ENCODE measurements around the gene C2.
"Not testable (repeated sequence)": the region's sequence is repeated elsewhere in the genome, so short reads cannot be mapped to it uniquely, and the experiment has no call there.

Gene C2

DNA sequence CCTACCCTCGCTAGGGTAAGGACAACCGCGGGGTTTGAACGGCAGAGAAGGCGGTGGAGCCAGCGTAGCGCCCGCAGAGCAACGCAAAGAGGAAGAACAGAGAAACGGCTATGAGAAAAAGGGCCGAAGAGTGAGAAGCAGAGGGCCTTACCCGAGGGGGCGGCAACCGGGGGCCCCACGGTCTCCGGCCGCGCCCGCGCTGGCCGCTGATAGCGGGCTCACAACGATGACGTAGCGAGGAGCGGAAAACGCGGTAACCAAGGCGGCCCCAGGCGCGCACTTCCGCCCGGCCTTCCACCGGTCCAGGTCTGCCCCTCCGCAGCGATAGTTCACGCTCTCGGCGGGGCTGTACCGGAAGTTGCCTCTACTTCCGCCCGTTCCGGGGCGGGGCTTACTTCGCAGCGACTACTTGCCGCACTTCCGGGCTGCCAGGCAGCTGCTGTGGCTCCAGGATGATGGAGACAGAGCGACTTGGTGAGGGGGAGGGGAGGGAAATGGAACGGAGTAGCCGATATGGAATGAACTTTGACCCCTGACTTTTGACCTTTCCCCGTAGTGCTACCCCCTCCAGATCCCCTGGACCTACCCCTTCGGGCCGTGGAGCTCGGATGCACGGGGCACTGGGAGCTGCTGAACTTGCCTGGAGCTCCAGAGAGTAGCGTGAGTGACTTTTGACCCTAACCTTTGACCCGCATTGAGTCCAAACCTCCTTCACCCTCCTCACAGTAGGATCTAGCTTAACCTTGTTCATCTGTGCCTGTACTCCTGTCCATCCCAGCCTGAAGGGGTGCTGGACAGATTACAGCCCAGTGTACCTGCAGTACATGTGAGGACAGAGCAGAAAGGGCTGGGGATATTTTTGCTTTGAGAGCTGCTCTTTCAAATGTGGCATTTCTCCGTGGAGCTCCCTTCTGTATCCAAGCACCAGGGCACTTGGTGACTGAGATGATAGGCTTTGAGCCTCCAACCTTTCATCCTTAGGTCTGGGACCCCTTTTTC, 31.5 kb downstream of the C2 start, which contains the start of the genes NELFE and SKIC2:
Gene NELFE, minus strand, starts transcription at position 231 of the 999 bp plus-strand sequence. CDS start 525 bp downstream, outside the sequence.
Gene SKIC2, plus strand, starts transcription at position 435 of the 999 bp plus-strand sequence. Its CDS starts 18 bp downstream, at position 453.
- DNase-seq (ENCODE audit: low spot score): peak; percentile 99

DNA sequence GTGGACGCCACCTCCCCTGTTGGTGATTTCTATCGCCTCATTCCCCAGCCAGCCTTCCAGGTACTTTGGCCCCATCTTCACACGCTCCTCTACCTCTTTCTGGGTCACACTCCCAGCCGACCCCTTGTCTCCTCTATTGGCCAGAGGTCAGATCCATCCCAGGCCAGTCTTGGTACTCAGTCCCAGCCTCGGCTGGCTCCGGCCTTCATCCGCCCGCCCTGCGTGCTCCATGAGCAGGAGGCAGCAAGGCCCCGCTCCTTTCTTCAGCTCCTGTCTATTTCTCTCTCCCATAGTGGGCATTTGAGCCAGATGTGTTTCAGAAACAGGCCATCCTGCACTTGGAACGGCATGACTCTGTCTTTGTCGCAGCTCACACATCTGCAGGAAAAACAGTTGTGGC, 34.1 kb downstream of the C2 start:
- DNase-seq (ENCODE audit: low spot score): no peak

DNA sequence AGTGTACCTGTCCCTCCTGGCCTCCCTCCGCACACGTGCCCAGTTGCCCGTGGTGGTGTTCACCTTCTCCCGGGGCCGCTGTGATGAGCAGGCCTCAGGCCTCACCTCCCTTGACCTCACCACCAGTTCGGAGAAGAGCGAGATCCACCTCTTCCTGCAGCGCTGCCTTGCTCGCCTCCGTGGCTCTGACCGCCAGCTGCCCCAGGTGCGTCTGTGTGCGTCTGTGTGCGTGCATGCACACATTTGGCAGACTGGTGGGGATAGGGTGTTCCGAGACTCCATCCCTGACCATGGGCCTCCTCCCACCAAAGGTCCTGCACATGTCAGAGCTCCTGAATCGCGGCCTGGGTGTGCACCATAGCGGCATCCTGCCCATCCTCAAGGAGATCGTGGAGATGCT, 36.4 kb downstream of the C2 start:
- no peak for DNase-seq (ENCODE audit: low spot score)

DNA sequence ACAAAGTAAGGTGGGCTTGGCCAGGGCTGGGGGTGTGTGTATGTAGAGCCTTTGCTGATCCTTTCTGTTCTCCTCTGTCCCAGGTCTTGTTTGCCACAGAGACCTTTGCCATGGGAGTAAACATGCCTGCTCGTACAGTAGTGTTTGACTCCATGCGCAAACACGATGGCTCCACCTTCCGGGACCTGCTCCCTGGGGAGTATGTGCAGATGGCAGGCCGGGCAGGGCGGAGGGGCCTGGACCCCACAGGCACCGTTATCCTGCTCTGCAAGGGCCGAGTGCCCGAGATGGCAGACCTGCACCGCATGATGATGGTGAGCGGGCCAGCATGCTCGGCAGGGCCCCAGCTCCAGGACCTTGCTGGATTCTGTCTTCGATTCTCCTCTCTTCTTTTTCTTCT, 38.2 kb downstream of the C2 start:
- DNase-seq (ENCODE audit: low spot score): no peak

DNA sequence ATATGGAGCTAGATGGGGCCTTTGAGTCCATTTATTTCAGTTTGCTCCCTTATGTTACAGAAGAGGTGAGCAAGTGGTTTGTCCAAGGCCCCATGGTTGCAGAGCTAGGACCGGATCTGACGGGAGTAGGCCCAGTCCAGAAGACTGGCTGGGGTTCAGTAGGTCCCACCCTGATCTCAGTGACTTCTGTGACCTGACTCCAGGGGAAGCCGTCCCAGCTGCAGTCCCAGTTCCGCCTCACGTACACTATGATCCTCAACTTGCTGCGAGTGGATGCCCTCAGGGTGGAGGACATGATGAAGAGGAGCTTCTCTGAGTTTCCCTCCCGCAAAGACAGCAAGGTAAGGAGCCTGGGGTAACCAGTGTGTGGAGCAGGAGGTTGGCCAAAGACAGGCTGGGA, 39.0 kb downstream of the C2 start:
- no peak for DNase-seq (ENCODE audit: low spot score)

DNA sequence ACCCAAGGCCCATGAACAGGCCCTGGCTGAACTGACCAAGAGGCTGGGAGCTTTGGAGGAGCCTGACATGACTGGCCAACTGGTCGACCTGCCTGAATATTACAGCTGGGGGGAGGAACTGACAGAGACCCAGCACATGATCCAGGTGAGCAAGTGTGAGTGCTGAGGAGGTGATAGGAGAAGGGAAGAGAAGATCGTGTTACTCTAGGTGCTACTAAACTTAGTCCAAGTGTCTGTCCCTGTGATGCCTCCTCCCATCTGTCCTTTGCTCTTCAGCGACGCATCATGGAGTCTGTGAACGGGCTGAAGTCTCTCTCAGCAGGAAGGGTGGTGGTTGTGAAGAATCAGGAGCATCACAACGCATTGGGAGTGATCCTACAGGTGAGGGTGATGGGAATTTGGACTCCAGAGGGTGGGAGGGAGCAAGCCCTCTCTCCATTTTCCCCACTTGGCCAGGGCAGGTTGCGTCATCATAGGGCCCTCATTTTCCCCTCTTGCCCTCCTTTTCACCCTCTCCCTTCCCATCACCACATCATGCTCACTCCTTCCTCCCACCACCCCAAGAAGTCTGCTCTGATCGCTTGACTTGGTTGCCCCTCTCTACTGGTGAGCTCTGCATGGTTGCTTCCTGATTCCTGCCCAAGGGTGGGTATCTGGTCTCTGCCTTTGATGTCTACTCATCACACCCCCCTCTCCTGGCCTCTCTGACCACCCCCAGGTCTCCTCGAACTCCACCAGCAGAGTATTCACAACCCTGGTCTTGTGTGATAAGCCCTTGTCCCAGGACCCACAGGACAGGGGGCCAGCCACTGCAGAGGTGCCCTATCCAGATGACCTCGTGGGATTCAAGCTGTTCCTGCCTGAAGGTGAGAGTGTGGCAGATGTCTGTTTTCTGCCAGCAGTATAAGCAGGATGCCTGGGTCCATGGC, 39.7 kb downstream of the C2 start:
- DNase-seq (ENCODE audit: low spot score): no peak

DNA sequence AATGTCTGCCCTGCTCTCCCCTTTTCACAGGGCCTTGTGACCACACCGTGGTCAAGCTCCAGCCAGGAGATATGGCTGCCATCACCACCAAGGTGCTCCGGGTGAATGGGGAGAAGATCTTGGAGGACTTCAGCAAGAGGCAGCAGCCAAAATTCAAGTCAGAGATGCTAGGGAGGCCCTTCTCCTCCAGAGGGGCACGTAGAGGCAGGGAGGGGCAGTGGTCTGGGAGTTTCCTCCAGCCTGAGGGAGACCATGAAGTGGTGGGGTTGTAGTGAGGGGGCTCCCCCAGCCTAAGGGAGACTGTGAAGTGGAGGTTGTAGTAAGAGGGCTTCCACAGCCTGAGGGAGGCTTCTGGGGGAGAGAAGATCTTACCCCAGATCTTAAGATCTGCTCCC, 40.4 kb downstream of the C2 start:
- no peak for DNase-seq (ENCODE audit: low spot score)

DNA sequence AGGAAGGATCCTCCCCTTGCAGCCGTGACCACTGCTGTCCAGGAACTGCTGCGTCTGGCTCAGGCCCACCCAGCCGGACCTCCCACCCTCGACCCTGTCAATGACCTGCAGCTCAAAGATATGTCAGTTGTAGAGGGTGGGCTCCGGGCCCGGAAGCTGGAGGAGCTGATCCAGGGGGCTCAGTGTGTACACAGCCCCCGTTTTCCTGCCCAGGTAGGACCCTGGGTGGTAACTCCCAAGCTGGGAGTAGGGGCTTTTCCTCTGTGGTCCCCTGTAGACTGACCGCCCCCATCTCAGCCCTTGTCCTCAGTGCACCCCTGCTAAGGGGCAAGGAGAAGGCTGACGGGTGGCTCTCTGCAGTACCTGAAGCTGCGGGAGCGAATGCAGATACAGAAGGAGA, 40.8 kb downstream of the C2 start:
- DNase-seq (ENCODE audit: low spot score): no peak

DNA sequence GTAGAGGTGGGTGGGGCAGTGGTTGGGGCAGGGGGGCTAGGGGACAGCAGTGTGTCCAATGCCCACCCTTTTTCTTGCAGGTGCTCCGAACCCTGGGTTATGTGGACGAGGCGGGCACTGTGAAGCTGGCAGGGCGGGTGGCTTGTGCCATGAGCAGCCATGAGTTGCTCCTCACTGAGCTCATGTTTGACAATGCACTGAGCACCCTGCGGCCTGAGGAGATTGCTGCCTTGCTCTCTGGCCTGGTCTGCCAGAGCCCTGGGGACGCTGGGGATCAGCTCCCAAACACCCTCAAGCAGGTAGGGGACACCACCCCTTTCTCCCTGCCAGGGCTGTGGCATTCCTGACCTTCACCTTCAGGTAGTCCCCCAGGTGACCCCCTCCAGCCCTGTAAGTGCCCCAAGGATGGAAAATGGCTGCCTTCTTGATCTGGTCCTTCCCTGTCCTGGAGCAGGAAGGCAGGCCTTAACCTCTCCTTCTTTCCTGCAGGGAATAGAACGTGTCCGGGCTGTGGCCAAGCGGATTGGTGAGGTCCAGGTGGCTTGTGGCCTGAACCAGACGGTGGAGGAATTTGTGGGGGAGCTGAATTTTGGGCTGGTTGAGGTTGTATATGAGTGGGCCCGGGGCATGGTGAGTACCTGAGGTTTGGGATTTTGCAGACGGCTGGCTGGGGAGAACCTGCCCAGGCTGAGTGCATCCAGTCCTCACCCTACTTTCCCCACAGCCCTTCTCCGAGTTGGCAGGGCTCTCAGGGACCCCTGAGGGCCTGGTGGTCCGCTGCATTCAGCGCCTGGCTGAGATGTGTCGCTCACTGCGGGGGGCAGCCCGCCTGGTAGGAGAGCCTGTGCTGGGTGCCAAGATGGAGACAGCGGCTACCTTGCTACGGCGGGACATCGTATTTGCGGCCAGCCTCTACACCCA, 41.5 kb downstream of the C2 start:
- DNase-seq (ENCODE audit: low spot score): no peak

DNA sequence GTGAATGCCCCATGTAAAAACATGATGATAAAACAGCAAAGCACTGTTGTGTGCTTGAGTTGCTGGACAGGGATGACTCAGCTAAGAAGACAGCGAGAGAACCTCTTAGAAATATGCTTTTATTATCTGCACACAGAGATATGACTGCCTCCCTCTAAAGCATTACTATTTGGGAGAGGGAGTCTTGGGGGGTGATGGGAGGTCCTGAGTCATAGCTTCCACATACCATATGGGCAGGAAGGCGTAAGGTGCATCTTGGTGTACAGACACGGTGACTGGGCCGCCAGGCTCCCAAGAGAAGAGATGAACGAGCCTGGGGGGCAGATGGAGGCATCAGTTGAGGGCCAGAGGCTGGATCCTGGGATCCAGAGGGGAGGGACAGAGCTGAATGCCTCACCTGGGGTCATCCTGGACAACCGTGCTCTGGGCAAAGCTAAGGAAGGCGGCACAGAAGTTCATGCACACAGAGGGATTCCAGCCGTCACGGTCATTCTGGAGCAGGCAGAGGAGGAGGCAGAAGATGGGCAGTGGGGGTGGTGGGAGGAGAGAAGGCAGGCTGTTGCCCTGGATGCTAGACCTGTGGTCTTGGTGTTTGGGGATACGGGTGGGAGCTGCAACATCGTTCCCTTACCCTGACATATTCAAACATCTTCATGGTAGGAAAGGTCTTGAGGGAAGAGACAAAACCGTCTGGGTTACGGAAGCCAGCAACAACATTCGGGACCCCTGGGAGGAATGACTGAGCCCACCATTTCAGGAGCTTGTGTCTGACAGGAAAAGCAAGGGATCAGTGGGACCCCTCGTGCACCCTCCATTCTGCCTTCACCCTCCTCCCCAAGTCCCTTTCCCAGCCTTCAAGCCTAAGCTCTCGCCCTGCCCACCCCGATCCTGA, 42.4 kb downstream of the C2 start:
- no peak for DNase-seq (ENCODE audit: low spot score)

DNA sequence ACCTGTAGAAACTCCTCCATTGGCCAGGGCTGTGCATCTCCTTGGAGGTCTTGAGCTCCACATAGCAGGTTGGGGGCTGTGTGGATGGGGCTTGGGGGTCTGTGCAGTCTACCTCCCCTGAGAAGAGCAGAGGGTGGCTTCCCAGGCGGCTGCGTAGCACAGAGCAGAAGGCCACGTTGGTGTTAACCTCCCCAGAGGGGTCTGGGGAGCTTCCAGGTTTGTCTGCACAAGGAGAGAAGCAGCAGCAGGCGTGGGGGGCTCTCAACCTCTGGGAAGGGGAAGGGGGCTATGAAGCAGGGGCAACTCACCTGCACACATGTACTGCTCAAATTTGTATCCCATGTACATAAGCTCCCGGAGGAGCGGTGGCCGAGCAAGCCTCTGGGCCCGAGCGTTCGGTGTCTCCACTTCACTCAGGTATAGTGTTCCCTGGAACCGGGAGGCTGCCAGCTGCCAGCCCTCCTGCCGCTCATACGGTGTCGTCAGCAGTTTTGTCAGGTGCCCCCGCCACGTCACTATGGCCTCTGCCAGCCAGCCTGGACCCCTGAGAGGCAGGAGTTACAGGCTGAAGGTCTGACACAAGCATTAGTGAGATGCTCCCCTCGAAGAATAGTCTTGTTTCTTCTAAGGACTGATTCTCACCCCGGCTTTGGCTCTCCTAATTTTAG, 43.2 kb downstream of the C2 start:
- DNase-seq (ENCODE audit: low spot score): no peak

DNA sequence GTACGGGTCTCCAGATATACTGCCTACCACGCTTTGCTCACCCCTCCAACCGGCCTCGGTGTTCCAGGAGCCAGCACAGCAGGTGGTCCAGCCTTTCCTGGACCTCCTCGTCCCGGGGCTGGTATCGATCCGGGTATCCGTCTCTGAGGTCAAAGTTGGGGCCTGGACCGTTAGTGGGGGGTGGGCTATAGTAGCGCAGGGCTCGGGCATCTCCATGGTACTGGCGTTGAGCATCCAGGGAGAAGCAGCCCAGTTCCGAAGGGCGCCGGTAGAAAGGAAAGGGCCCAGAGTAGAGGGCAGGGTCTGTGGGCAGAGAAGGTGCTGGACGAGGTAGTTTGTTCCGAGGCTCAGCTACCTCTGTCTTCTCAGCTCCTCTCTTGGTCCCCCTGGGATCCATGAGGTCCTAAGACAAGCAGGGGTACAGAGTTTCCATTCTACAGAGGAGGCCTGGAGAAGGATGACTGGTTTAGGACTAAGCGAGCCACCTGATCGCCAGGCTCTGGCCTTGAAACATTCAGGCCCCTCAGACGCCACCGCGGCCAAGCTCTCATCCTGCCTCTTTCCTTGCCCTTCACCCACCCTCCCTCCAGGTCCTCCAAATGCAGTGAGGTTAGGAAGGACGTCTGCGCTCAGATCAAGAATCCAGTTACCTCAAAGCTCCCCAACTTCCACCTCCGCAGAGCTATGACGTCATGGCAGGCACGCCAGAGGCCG, 43.9 kb downstream of the C2 start:
- no peak for DNase-seq (ENCODE audit: low spot score)

DNA sequence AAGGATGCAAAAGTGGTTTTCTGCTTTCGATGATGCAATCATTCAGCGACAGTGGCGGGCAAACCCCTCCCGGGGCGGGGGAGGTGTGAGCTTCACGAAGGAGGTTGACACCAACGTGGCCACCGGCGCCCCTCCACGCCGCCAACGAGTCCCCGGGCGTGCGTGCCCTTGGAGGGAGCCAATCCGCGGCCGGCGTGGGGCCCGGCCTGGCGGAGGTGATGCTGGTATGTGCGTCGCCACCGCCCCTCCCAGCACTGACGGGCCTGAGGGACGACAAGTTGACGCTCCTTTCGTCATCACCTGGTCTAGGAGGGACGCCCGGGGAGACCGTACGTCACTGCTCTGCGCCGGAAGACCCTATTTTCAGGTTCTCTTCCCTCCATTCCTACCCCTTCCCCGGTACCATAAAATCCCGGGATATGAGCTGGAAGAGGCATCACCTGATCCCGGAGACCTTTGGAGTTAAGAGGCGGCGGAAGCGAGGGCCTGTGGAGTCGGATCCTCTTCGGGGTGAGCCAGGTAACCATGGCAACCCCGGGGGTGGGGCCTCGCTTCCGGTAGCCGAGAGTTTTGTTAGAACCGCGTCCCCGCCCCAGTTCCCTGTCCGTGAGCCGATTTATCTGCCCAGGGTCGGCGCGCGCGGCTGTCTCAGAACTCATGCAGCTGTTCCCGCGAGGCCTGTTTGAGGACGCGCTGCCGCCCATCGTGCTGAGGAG, 44.6 kb downstream of the C2 start, which contains the start of gene DXO:
Gene DXO, minus strand, starts transcription at position 146 of the 716 bp plus-strand sequence. CDS start 463 bp downstream, outside the sequence.
- DNase-seq (ENCODE audit: low spot score): peak; percentile 97

DNA sequence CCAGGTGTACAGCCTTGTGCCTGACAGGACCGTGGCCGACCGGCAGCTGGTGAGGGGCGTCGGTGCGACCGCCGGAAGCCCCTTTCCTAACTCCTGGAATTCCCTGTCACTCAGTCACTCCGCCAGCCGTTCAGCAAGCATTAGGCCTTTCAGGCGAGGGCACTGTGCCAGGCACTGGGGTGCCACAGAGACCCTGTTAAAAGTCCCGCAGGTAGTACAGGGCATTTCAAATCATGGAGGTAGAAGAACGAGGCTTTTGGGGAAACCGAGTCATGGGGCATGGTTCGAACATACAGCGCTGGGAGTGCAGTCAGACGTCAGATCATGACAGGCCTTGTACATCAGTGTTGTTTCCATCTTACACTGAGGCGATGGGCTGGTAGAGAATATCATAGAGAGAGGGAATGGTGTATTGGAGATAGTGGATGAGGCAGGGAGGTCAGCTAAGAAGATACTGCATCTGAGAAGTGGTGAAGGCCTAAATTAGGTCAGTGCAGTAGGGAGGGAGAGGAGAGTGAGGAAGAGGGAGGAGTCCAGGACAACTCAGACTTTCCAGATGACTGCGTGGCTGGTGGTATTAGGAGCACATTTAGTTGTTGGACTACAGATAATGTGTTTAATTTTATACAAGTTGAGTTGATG, 45.3 kb downstream of the C2 start:
- DNase-seq (ENCODE audit: low spot score): no peak

DNA sequence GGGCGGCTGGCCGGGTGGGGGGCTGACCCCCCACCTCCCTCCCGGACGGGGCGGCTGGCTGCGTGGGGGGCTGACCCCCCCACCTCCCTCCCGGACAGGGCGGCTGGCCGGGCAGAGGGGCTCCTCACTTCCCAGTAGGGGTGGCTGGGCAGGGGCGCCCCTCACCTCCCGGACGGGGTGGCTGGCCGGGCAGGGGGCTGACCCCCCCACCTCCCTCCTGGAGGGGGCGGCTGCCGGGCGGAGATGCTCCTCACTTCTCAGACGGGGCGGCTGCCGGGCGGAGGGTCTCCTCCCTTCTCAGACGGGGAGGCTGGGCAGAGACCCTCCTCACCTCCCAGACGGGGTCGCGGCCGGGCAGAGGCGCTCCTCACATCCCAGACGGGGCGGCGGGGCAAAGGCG, 48.5 kb downstream of the C2 start:
- DNase-seq (ENCODE audit: low spot score): not testable (repeated sequence)

DNA sequence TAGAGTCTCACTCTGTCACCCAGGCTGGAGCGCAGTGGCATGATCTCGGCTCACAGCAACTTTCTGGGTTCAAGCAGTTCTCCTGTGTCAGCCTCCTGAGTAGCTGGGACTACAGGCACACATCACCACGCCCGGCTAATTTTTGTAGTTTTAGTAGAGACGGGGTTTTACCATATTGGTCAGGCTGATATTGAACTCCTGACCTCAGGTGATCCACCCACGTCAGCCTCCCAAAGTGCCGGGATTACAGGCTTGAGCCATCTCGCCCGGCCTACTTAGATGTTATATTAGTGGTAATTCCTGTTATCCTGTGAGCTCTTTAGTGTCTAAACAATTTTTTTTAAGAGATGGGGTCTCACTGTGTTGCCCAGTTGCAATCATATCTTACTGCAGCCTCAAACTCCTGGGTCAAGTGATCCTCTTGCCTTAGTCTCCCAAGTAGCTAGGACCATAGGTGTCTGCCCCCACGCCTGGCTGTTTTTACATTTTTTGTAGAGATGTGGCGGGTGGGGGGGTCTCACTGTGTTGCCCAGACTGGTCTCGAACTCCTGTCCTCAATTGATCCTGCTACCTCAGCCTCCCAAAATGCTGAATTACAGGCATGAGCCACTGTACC, 50.4 kb downstream of the C2 start:
- no peak for DNase-seq (ENCODE audit: low spot score)

DNA sequence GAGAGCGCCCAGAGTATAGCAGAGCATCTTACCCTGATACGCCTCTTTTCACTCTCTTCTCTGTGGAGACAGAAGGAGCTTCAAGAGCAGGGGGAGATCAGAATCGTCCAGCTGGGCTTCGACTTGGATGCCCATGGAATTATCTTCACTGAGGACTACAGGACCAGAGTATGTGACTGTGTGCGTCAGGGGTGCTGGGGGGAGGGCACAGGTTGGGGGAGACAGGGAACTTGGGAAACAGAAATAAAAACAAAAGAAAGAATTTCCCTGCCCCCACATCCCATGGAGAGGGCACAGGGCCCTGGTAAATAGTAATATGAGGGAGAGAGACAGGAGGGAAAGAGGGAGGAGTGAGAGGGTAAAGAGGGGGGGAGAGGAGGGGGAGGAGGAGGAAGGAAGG, 51.3 kb downstream of the C2 start:
- no peak for DNase-seq (ENCODE audit: low spot score)

Data from germinal center (tissue), 1 donor.